ENCODE measurements around the gene DLX3.

GRCh38 chr17:49976828-49977202 lies 18.2 kb downstream of the DLX3 start:
- TF ChIP-seq MAX (IDR thresholded peaks at IDR 0.05) (no peak), REST (IDR thresholded peaks at IDR 0.05; ENCODE audit: low read depth) (no peak), TAF1 (IDR thresholded peaks at IDR 0.05; ENCODE audit: low read depth) (no peak), EP300 (IDR thresholded peaks at IDR 0.05; ENCODE audit: borderline replicate concordance) (no peak), NFIC (IDR thresholded peaks at IDR 0.05) (no peak), CEBPB (IDR thresholded peaks at IDR 0.05) (no peak), FOXM1 (IDR thresholded peaks at IDR 0.05; ENCODE audit: borderline replicate concordance, low read depth) (no peak), EGR1 (IDR thresholded peaks at IDR 0.05) (no peak)

All from Ishikawa (cell line).